Kidney epithelial cell (primary cell): ENCODE data around the gene CNIH3. TPM values are rescaled to one million over a fixed set of nuclear protein-coding genes. Genes with fewer than 3 reads are reported as not detected.

Source experiments
- DNase-seq: peaks from one replicate; pipeline ENCODE4 v3.0.0-alpha.2; 2010; ENCODE audit warnings: low read depth
- H3K27me3 ChIP-seq: 2 replicates; pipeline ENCODE4 v1.6.0; 2011; ENCODE audit warnings: low read length; ENCODE audit not compliant: control insufficient read depth, insufficient read depth
- H3K36me3 ChIP-seq: 2 replicates; pipeline ENCODE4 v1.5.1; 2011; ENCODE audit warnings: low read length; ENCODE audit not compliant: control insufficient read depth, insufficient read depth
- H3K4me3 ChIP-seq: 2 replicates; pipeline ENCODE4 v1.5.1; 2011; ENCODE audit warnings: low read depth, mild to moderate bottlenecking, control low read depth, low read length
- CTCF ChIP-seq: IDR thresholded peaks from 2 replicates; pipeline ENCODE4 v1.5.1; 2011; ENCODE audit warnings: mild to moderate bottlenecking, moderate library complexity, low read length, control low read depth, inconsistent platforms; ENCODE audit not compliant: insufficient read depth, poor library complexity, severe bottlenecking
- total RNA-seq: library from RNA; depleted of rRNA; stranded (reverse); fragments of >200 nt; gene quantifications from 2 replicates; pipeline ENCODE4 v1.2.3, GENCODE V29; 2015

The CNIH3 gene
- total RNA-seq, 1 donor from 2014 or later, result 4.2 TPM

DNA sequence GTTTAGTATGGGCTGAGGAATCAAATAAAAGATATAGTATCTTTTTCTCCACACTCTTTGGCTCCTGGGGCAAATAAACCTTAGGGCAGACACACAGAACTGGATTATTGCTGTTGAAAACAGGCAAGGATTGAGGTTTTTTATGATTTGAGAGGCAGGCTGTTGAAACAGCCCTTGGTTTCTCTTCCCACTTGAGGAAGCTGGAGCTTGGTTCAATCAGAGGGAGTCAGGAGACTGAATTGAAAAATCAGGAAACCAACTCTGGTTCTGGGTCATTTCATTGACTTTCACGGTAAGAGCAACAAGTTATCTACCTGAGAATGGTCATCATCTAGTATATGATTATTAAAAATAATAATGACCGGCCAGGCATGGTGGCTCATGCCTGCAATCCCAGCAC, 108.4 kb downstream of the CNIH3 start:
- DNase-seq, result no peak
- TF ChIP-seq CTCF, result no peak
- H3K27me3 ChIP-seq, result no peaks in the 10 kb centered on the region
- H3K36me3 ChIP-seq, result peaks cover 2% of the 10 kb centered on the region
- H3K4me3 ChIP-seq, result no peak overlapping the region

- no peak overlapping the region for H3K4me3 ChIP-seq
- peak; percentile 86 for DNase-seq
- peaks cover 2% of the 10 kb centered on the region for H3K36me3 ChIP-seq
- no peaks in the 10 kb centered on the region for H3K27me3 ChIP-seq
- no peak for TF ChIP-seq CTCF
Observed at GRCh38 chr1:224726441-224727182, 110.5 kb downstream of the CNIH3 start.

- no peak for DNase-seq
- Histone ChIP-seq H3K27me3 (no peaks in the 10 kb centered on the region), H3K36me3 (peaks cover 2% of the 10 kb centered on the region), H3K4me3 (no peak overlapping the region)
- TF ChIP-seq CTCF, result no peak
Observed at GRCh38 chr1:224727351-224728289, 111.5 kb downstream of the CNIH3 start.

GRCh38 chr1:224730540-224730939, 114.4 kb downstream of the CNIH3 start:
- no peak for TF ChIP-seq CTCF
- Histone ChIP-seq H3K4me3 (no peak overlapping the region), H3K36me3 (peaks cover 2% of the 10 kb centered on the region), H3K27me3 (no peaks in the 10 kb centered on the region)
- no peak for DNase-seq

DNA sequence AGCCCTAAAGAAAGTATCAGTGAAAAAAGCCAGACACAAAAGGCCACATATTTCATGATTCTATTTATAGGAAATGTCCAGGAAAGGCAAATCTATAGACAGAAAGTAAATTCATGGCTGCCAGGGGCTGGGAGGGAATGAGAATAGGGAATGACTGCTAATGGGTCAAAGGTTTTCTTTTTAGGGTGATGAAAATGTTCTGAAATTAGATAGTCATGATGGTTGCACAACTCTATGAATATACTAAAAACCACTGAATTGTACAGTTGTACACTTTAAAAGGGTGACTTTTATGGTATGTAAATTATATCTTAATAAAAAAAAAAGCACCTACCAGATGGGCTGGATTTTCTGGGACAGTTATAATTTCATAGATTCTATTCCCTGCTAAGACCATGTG, 114.8 kb downstream of the CNIH3 start:
- no peaks in the 10 kb centered on the region for H3K27me3 ChIP-seq
- no peak overlapping the region for H3K4me3 ChIP-seq
- H3K36me3 ChIP-seq, result peaks cover 2% of the 10 kb centered on the region
- DNase-seq, result no peak
- no peak for TF ChIP-seq CTCF
